OCI-LY7 (cell line): ENCODE data around the gene MRPS27. TPM values are rescaled to one million over a fixed set of nuclear protein-coding genes. Genes with fewer than 3 reads are reported as not detected.

ENCODE experiments used
- BruUV-seq: library from RNA; stranded (reverse); fragments of 400-500 nt; replicated peaks from 2 replicates; lab custom pipeline; 2021; lab: Mats Ljungman, UMichigan
- CTCF ChIA-PET: fragments of 300-600 bp; sonication (Branson Sonifier 250); formaldehyde crosslinking; loops from one replicate; lab custom pipeline; 2022; ENCODE audit warnings: antibody characterized with exemption; ENCODE audit not compliant: unreplicated experiment; lab: Charles Lee
- POLR2A ChIA-PET: fragments of 300-600 bp; sonication (Branson Sonifier 250); formaldehyde crosslinking; loops from one replicate; lab custom pipeline; 2022; ENCODE audit warnings: antibody characterized with exemption; lab: Charles Lee
- DNase-seq: peaks from one replicate; pipeline ENCODE4 v3.0.0-alpha.2; 2015; ENCODE audit warnings: low spot score
- H2AFZ ChIP-seq: fragments of 200-600 bp; sonication (generic), shearing (Covaris generic); 2 replicates; pipeline ENCODE4 v1.6.1; 2014; ENCODE audit warnings: mild to moderate bottlenecking, antibody characterized with exemption, low read length, moderate library complexity
- H3K27ac ChIP-seq: fragments of 200-600 bp; sonication (generic); 2 replicates; pipeline ENCODE4 v1.5.1; 2014; ENCODE audit warnings: mixed run types, low read depth, mild to moderate bottlenecking, moderate library complexity, low read length, inconsistent platforms; ENCODE audit not compliant: poor library complexity, severe bottlenecking
- H3K36me3 ChIP-seq: fragments of 200-600 bp; sonication (generic); 2 replicates; pipeline ENCODE4 v1.6.1; 2014; ENCODE audit warnings: mild to moderate bottlenecking, antibody characterized with exemption, low read length, moderate library complexity, mixed read lengths; ENCODE audit not compliant: insufficient read depth
- H3K4me1 ChIP-seq: fragments of 200-600 bp; sonication (generic); 2 replicates; pipeline ENCODE4 v1.5.1; 2014; ENCODE audit warnings: mild to moderate bottlenecking, low read length; ENCODE audit not compliant: insufficient read depth, poor library complexity, severe bottlenecking
- H3K4me2 ChIP-seq: fragments of 200-600 bp; sonication (generic); 2 replicates; pipeline ENCODE4 v1.6.1; 2014; ENCODE audit warnings: mild to moderate bottlenecking, low read length
- H3K4me3 ChIP-seq: fragments of 200-600 bp; sonication (generic); 2 replicates; pipeline ENCODE4 v1.5.1; 2014; ENCODE audit warnings: mild to moderate bottlenecking, low read depth, low read length; ENCODE audit not compliant: poor library complexity, severe bottlenecking
- H3K79me2 ChIP-seq: fragments of 200-600 bp; sonication (generic); 2 replicates; pipeline ENCODE4 v1.6.1; 2016; ENCODE audit warnings: low read depth, mild to moderate bottlenecking, low read length, moderate library complexity, mixed read lengths; ENCODE audit not compliant: insufficient read depth
- H3K9me2 ChIP-seq: fragments of 200-600 bp; sonication (generic); 2 replicates; pipeline ENCODE4 v1.6.1; 2016; ENCODE audit warnings: mild to moderate bottlenecking, low read length, mixed read lengths; ENCODE audit not compliant: insufficient read depth
- H3K9me3 ChIP-seq: fragments of 200-600 bp; sonication (generic); 2 replicates; pipeline ENCODE4 v1.6.1; 2014; ENCODE audit warnings: mild to moderate bottlenecking, mixed run types, low read length, mixed read lengths
- H4K20me1 ChIP-seq: fragments of 200-600 bp; sonication (generic); 2 replicates; pipeline ENCODE4 v1.6.1; 2014; ENCODE audit warnings: mild to moderate bottlenecking, antibody characterized with exemption, low read length, moderate library complexity, mixed read lengths; ENCODE audit not compliant: insufficient read depth
- CTCF ChIP-seq: fragments of 200-600 bp; sonication (generic); conservative IDR thresholded peaks from 2 replicates; pipeline ENCODE4 v1.5.1; 2014; ENCODE audit warnings: mild to moderate bottlenecking, antibody characterized with exemption, low read length, moderate library complexity, mixed read lengths
- EZH2phosphoT487 ChIP-seq: fragments of 200-600 bp; sonication (generic); IDR thresholded peaks from 2 replicates; pipeline ENCODE4 v1.6.1; 2018; ENCODE audit warnings: low read depth, borderline replicate concordance, mild to moderate bottlenecking, mixed run types, antibody characterized with exemption, low read length, moderate library complexity, mixed read lengths
- intact Hi-C: fragments of 100-400 bp; cut with micrococcal nuclease; formaldehyde crosslinking; loops from one replicate; pipeline ENCODE4 v1.10.0; 2022; ENCODE audit not compliant: unreplicated experiment
- total RNA-seq, 2 experiments: library from RNA; depleted of rRNA in 1 of 2; stranded (reverse); fragments of >200 nt in 1 of 2; shearing (Covaris generic) in 1 of 2; gene quantifications; 2 replicates each; pipeline ENCODE4 v1.2.3, GENCODE V29; 2014 to 2022

MRPS27 gene
- total RNA-seq, 2 experiments from 2014 or later, result 62.6 to 70.9 TPM

- DNase-seq, result no peak
- no peak overlapping the region for H3K4me2 ChIP-seq
- no peaks in the 10 kb centered on the region for H3K79me2 ChIP-seq
- ChIA-PET CTCF (no interaction called here), POLR2A (interaction anchor here (0.6 kb wide), 2 partner anchors 11 to 560 kb away, joined by 3 read pairs; no protein-coding TSS in a partner anchor)
- H3K36me3 ChIP-seq, result peaks cover 77% of the 10 kb centered on the region
- no peaks in the 10 kb centered on the region for H3K4me1 ChIP-seq
- no peak overlapping the region for H3K27ac ChIP-seq
- H2AFZ ChIP-seq, result no peak overlapping the region
- H3K9me2 ChIP-seq, result no peaks in the 10 kb centered on the region
- BruUV-seq, result no TSS peak
- intact Hi-C loops, result no loop called here
- H3K9me3 ChIP-seq, result no peaks in the 10 kb centered on the region
- no peak for TF ChIP-seq CTCF
- TF ChIP-seq EZH2phosphoT487, result no peak
- H3K4me3 ChIP-seq, result no peak overlapping the region
- H4K20me1 ChIP-seq, result no peaks in the 10 kb centered on the region
Observed at GRCh38 chr5:72338689-72339209, 18.7 kb upstream of the MRPS27 start.

- Histone ChIP-seq H3K9me3 (no peaks in the 10 kb centered on the region), H4K20me1 (no peaks in the 10 kb centered on the region), H3K4me1 (no peaks in the 10 kb centered on the region), H3K27ac (no peak overlapping the region), H3K4me2 (no peak overlapping the region), H2AFZ (no peak overlapping the region), H3K36me3 (peaks cover 76% of the 10 kb centered on the region), H3K4me3 (no peak overlapping the region), H3K79me2 (no peaks in the 10 kb centered on the region), H3K9me2 (no peaks in the 10 kb centered on the region)
- ChIA-PET POLR2A (interaction anchor here (0.7 kb wide), 1 partner anchor 69 kb away, joined by 3 read pairs; no protein-coding TSS in a partner anchor), CTCF (no interaction called here)
- no peak for DNase-seq
- no peak for TF ChIP-seq CTCF
- no peak for TF ChIP-seq EZH2phosphoT487
- intact Hi-C loops, result no loop called here
- BruUV-seq, result no TSS peak
Observed at GRCh38 chr5:72337159-72337558, 17.1 kb upstream of the MRPS27 start.

- no peak overlapping the region for H3K4me3 ChIP-seq
- no peaks in the 10 kb centered on the region for H3K4me1 ChIP-seq
- no peak for TF ChIP-seq EZH2phosphoT487
- TF ChIP-seq CTCF, result no peak
- H3K36me3 ChIP-seq, result peaks cover 84% of the 10 kb centered on the region
- no peaks in the 10 kb centered on the region for H4K20me1 ChIP-seq
- no peaks in the 10 kb centered on the region for H3K9me3 ChIP-seq
- no peak overlapping the region for H3K27ac ChIP-seq
- H3K79me2 ChIP-seq, result no peaks in the 10 kb centered on the region
- no peak for DNase-seq
- CTCF ChIA-PET, result no interaction called here
- intact Hi-C loops, result no loop called here
- no peak overlapping the region for H3K4me2 ChIP-seq
- BruUV-seq, result no TSS peak
- POLR2A ChIA-PET, result interaction anchor here (0.6 kb wide), 1 partner anchor 443 kb away, joined by 5 read pairs; no protein-coding TSS in a partner anchor
- H2AFZ ChIP-seq, result no peak overlapping the region
- no peaks in the 10 kb centered on the region for H3K9me2 ChIP-seq
Observed at GRCh38 chr5:72330712-72331111, 10.7 kb upstream of the MRPS27 start.
